GM18511 (cell line): ENCODE results near the gene FGF14.

ENCODE experiments used
- ATAC-seq: cut with Tn5 transposase; IDR thresholded peaks from one replicate; pipeline ENCODE4 v1.9.1; 2021; ENCODE audit warnings: mild to moderate bottlenecking, moderate library complexity; ENCODE audit not compliant: unreplicated experiment

Gene FGF14

DNA sequence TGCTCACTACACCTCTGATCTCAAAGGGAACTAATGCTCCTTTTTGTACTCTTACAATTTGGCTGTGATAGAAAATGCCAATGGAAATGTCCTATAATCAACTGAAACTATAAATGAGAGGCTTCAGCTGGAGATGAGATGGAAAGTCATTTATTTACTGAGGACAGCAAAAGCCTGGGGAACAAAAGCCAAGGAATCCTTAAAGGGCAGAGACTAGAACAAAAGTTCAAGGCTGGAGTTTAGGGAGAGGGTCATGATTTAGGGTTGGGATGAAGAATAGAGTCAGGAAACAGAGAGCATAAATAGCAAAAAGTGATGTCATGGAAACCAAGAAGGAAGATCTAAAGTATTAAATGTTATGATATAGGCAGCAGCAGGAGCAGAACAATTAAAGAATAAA lies 401.1 kb downstream of the FGF14 start:
- ATAC-seq, result no peak

DNA sequence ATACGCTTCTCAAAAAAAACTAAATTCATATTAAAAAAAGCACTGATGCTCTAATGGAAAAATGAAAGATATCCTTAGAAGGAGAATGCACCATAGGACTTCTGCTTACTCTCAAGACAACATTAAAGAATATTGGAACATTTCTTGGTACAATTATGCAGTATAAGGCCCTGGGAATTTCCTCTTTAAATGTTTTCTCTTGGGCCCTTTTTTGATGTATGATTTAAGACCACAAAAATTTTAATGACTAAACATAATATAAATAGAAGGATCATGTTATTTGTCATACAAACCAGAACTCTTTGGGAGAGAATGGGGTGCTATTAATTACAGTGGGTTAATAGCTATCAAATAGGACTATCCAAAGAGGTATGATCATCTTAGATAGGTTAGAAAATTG lies 403.7 kb downstream of the FGF14 start:
- no peak for ATAC-seq

DNA sequence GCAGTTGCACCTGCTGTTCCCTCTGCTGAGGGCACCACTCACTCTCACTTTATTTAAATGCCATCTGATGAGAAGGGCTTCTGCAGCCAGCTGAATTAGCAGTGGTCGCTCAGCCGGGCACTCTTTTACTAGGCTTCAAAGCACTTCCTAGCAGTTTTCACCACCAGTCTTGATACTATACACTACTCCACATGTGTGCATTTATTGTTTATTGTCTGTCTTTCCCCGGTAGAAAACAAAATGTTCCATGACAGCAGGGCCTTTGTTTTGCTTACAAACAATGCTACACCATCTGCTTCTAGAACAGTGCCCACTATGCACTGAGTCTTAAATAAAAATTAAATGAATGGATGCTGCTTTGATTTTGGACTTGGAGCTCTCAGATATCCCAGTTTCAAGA lies 404.9 kb downstream of the FGF14 start:
- ATAC-seq, result no peak

DNA sequence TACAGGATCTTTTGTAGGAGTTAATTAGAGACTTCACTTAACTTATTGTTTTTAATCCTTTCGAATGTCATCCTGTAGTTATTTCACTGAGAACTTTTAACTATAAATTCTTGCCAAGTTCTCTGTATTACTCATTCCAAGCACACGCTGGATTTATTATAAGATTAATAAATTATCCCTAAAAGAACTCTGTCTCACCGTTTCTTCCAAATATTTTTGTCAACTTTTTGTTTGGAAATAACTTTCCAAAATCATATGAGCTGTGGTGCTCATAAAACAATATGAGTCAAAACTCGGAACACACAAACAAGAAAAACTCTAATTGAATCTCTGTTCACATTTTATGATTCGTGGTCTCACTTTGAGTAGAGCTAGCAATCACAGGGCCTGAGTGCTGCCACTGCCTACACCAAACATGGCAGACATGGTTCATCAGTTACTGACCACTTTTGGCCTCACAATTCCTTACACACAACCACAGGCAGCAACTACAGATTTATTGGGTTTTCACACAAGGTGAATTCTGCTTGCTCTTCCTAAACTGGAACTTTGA lies 412.0 kb downstream of the FGF14 start:
- ATAC-seq, result no peak

DNA sequence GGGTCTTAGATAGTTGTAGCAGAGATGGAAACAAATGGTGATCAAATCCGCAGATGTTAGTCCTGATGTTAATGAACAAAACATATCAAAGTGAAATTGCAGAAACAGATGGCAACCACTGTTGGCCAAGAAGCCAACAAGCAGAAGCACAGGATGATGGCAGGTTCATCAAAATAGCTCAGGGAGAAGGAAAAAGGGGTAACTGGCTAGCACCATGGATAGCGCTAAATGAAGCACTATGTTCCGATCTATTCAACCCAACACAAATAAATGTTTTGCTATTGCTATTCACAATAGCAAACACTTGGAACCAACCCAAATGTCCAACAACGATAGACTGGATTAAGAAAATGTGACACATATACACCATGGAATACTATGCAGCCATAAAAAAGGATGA lies 413.7 kb downstream of the FGF14 start:
- ATAC-seq, result no peak

DNA sequence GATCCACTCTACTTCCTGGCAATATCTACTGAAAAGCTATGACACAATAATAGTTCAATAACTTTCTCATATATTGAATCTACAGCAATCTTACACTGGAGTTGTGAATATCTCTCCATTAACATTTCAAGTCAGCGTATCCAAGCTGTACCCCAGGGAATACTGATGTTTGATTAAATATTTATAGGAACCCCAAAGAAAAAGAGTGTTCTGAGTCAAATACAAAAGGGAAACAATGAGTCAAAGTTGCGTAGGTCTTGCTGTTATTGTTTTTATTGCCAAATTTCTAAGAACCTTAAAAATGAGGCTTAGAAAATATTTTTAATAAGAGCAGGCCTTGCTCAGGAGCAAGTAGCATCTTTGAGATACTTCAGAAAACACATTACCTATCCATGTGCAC lies 415.5 kb downstream of the FGF14 start:
- ATAC-seq, result no peak

DNA sequence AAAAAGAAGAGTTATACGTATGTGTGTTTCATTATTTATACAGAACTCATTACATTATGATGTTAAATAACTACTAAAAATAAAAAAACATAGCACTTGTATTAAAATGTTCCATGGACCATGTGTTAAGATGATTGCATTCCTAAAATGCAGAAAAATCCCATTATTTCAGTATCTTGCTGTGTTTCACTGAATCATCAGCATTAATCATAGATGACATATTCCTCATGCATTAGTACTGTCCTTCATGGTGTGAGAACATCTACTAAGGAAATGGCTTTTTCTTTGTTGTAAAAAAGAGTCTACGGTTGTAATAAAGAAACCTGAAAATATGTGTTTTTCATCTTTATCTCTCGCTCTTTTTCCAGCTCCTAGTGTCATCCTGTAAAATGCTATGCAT lies 416.5 kb downstream of the FGF14 start:
- ATAC-seq, result no peak

DNA sequence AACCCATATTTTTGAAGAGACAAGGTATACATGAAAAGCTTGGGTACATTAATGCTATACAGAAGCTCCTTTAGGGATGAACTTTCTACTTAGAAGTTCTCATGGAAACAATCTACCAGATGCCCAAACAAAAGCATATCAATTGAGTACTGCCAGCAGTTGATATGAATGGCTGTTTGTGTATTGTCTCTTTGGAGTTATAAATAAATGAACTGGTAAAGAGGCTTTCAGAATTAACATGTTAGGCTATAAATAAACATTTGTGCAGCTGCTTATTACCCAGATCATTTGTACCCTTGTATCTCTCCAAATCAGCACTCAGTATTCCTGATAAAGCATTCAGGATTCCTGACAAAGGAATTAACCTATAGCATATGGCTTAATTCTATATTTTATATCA lies 418.9 kb downstream of the FGF14 start:
- no peak for ATAC-seq

DNA sequence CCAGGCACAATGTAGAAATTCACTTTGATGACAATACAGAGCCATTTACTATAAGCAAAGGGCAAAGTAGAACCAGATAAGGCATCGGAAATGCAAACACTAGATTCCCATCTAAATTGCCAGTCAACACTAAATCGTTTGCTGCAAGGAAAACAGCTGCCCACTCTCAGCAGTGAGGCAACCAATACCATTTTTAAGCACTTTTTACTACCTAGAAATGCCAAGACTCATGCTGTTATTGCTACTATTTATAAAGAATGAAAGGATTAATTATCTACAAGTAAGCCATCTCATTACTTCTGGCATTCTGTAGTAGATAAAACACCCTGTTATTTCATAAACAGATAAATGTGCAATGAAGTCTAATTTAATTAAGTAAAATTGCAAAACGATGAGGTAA lies 422.0 kb downstream of the FGF14 start:
- ATAC-seq, result no peak

DNA sequence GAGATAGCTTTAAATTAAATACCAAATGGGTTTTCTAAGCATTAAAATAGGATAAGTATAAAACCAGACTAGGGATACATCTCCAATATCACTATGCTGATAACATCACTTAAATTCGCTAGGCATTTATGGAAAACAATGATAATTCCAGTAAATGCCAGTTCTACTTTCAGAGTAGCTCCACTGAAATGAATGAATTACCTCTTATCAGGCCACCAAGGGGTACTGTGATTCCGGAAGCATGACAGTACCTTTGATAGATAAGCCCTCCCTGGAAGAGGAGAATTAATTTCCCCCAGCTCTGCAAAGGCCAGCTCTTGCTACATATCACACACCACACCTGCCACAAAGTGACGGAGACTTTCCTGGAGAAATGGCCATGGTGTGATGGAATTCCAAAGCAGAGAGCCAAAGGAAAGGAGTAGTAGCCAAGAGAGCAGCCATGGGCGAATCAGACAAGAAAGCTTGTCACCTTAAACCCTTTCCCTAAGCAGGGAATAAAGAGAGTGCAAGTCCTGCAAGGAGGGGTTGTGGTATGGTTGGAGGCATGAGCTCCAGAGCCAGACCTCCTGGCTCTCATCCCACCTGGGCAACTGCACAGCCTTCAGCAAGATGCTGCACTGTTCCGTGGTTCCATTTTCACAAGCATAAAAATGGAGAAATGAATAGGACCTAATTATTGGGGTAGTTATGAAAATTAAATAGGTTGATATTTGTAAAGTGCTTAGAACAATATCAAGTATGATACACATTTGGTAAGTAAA lies 423.1 kb downstream of the FGF14 start:
- ATAC-seq, result no peak

DNA sequence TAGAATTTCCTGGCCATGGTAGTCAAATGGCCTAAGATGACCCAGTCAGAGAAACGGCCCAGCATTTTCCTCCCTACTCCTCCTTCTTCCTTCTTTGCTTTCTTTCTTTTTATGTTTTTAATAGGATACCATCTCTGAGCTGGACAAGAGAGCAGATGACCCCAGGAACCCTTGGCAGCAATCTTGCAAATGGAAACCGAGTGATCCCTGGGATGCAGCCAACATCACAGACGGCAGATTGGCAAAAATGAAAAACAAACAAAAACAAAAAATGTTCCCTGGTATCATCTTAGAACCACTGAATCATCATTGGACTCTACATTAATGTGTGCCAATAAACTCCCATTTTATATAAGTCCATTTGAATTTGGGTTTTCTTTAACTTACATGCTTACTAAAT lies 424.4 kb downstream of the FGF14 start:
- no peak for ATAC-seq

DNA sequence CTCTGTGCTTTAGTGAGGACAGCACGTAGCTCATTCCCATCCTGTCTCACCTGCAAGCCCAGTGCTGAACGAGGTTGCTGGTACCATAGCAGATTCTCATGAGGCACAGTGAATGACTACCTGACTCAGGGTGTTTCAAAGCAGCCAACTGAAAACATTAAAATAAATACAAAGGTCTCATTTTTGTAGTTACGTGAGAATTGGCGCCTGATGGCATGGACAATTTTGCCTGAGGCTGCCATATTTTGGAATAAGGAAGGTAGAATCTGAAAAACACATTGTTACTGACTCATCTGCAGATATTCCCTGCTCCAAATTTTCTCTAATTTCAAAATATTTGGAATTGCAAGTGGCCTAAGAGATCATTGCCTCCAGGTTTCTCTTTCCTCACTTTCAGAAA lies 429.7 kb downstream of the FGF14 start:
- no peak for ATAC-seq

DNA sequence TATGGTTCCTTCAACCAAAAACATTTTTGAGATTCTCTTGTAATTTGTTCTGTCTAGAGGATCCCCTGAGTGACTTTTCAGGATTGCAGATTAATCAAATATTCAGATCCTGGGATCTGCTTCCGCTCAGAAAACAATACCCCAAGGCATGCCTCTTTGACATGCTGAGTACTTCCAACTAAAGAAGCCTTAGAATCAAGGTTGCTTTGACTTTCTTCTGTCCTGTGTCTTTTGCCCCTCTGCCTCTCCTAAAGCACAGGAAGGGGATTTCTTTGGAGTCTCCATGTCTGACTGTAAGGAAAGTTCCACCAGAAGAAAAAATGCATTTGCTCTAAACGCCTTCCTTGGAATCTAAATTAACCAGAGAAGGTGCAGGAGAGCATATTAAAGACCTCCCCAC lies 431.5 kb downstream of the FGF14 start:
- ATAC-seq, result no peak

DNA sequence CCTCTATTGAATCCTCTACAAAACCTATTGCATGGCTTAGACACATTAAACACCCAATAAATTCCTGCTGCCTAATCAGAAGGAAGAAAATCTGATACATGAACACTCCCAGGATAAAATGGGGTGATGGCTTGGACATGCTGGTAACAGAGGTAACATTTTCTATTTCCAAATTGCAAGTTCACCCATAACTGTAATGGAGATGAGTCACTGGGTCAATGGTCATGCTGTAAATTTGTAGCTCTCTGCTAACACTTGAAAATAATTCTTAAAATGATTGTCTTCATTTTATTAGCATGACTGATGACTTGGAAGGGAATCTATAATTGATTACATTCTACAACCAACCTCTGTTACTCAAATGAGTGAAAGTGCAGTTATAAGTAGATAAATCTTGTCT lies 434.1 kb downstream of the FGF14 start:
- no peak for ATAC-seq

DNA sequence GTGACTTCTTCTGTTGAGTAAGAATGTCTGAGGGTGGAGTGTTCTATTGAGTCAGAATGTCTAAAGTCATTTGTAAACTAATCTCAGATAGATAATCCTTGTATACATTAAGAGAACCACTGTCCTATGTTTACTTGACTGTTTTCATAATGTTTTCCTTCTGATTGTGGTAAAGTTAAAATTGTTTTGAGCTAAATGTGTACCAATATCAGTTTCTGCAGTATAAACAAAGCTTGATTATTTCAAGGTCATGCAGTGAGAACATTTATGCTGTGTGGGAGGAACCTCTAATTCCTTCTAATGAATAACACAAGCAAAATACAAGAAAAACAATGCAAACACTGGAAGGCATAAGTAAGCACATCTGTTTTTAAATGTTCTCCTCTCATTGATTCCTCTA lies 434.6 kb downstream of the FGF14 start:
- ATAC-seq, result no peak

DNA sequence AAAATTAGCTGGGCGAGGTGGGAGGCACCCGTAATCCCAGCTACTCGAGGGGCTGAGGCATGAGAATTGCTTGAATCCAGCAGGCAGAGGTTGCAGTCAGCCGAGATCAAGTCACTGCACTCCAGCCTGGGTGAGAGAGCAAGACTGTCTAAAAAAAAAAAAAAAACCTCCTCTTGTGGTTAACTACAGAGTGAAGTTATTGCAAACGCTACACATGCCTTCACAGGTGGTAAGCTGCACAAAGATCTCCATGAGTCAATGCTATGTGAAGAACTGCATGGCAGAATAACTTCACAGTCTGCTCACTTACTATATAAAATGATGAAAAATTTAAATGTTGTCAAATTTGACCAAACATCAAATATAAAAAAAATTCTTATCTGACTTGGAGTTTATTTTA lies 436.8 kb downstream of the FGF14 start:
- no peak for ATAC-seq

DNA sequence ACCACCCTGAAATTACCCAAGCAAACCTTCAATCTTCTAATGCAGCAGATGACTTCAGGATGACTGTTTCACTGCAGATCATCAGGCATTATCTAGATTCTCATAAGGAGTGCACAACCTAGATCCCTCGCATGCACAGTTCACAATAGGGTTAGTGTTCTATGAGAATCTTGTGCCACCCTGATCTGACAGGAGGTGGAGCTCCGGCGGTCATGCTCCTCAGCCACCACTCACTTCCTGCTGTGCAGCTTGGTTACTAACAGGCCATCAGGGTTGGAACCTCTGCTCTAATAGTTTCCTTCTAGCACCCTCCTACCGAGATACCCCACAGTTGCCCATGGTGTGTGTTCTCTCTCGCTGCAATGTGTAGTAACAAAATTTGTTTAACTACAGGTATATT lies 442.8 kb downstream of the FGF14 start:
- no peak for ATAC-seq

DNA sequence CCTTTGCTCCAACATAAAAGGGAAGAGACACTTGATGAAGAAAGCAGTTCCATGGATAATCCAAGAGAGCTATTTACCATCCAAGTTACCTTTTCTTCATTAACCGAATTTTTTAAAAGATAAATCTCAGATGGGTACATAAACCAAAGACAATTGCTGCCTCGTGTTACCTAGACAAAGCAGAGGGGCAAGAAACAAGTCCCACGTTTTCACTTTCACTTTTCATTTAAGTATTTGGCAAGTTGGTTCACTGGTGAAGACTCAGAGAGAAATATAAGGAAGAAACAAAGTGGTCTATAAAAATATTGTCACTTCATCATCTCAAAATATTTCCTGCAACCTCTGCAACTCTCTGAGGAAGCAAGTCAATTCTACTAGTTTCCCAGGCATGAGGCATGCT lies 446.1 kb downstream of the FGF14 start:
- no peak for ATAC-seq

DNA sequence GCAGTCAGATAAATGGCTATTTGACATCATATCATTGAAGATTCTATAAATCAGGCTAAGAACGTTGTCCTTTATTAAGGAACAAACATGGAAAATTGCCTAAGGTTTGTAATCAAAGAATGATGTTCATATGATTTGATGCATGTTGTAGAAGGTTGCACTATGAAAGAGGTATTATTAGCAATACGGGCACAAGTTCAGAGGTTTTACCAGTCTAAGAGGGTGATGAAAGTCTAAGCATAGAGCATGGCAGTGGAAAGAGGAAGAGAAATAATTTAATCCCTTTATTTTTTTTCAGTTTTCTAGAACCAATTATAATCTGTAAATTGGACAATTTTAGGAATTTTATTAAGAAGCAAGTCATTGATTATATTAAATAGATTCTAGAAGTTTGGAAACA lies 450.7 kb downstream of the FGF14 start:
- no peak for ATAC-seq

DNA sequence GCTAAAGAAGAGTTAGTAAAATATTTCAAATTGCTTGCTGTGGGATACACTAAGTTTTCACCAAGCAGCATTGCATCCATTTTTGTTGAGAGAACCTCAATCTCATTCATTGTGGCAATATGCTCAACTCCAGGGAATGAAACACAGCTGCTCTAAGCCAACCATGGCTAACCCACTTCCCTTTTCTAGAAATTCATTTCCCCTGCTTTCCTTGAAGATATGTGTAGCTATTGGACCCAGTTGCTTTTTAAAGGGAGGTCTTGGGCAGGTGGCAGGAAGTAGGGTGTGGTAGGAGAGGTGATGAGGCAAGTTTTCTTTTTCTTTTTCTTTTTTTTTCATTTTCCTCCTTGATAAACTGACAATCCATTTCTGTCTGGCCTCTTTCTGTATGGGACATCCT lies 452.2 kb downstream of the FGF14 start:
- ATAC-seq, result no peak

DNA sequence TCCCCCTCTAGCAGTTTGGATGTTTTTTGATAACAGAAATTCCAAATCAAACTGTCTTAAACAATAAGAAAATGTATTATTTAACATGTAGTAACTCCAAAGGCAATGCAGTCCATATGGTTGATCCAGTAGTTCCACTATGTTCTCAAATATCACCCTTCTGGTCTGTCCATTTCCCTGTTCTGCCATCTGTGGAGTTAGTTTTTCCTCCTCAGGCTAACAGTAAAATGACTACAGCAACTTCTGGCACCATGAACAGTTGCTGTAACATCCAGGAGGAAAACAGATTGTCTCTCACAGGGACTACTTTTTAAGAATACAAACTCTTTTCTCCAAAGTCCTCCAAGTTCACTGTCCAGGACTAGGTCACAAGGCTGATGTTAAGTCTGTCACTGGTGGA lies 455.4 kb downstream of the FGF14 start:
- no peak for ATAC-seq

DNA sequence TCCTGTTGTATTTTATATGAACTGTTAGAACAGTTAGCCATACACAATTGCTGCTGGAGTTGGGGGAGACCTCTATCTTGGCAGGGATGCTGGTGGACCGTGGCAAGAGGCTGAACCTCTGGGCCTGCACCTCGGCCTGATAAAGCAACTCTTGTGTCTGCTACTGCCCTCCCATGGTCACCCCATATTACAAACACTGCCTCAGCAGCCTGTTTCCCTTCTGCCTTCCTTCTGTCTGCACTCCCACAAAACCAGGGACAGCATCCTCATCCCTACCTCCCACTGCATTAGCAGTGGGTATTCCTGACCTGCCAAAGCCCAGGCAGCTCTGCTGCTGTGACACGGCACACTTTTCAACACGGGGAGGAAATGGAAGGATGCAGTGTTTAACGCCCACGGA lies 456.4 kb downstream of the FGF14 start:
- ATAC-seq, result no peak

DNA sequence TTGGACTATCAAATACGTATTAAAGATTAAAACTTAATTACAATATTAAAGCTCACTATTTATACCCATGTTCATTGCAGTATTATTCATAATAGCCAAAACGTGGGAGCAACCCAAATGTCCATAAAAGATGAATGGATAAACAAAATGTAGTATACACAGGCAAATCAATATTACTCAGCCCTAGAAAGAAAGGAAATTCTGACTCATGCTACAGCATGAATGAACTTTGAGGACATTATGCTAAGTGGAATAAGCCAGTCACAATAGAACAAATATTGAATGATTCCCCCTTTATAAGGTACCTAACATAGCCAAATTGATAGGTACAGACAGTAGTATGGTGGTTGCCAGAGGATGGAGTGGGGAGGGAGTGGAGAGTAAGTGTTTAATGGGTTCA lies 457.3 kb downstream of the FGF14 start:
- ATAC-seq, result no peak
